Fibroblast of peridontal ligament (primary cell): ENCODE data around the gene ESPL1.
"Not testable (repeated sequence)": the region's sequence is repeated elsewhere in the genome, so short reads cannot be mapped to it uniquely, and the experiment has no call there.

Source experiments
- DNase-seq: peaks from one replicate; pipeline ENCODE4 v3.0.0-alpha.2; 2010; ENCODE audit errors: extremely low read depth

Gene ESPL1

GRCh38 chr12:53299101-53299453, 31.0 kb downstream of the ESPL1 start:
- peak; percentile 83 for DNase-seq

GRCh38 chr12:53299454-53300180, 31.5 kb downstream of the ESPL1 start, which contains the start of gene MYG1:
Gene MYG1 (plus strand): TSS chr12:53299695. CDS start chr12:53299738, 43 bp downstream.
- DNase-seq, result peak; percentile 82

- peak; percentile 57 for DNase-seq
Measured at GRCh38 chr12:53300187-53300586, 32.1 kb downstream of the ESPL1 start.

GRCh38 chr12:53302903-53303302, 34.8 kb downstream of the ESPL1 start:
- DNase-seq, result no peak

GRCh38 chr12:53306826-53307225, 38.7 kb downstream of the ESPL1 start:
- no peak for DNase-seq

GRCh38 chr12:53308276-53308675, 40.2 kb downstream of the ESPL1 start:
- DNase-seq, result no peak

- no peak for DNase-seq
Measured at GRCh38 chr12:53313996-53314395, 45.9 kb downstream of the ESPL1 start.

GRCh38 chr12:53320352-53321195, 52.5 kb downstream of the ESPL1 start:
- peak; percentile 45 for DNase-seq

GRCh38 chr12:53324113-53324778, 56.1 kb downstream of the ESPL1 start:
- DNase-seq, result no peak

- DNase-seq, result peak; percentile 91
Measured at GRCh38 chr12:53324779-53325510, 56.8 kb downstream of the ESPL1 start.

- DNase-seq, result no peak
Measured at GRCh38 chr12:53325511-53326061, 57.5 kb downstream of the ESPL1 start.

GRCh38 chr12:53326460-53327185, 58.5 kb downstream of the ESPL1 start:
- DNase-seq, result no peak

- peak; percentile 52 for DNase-seq
Measured at GRCh38 chr12:53327435-53328042, 59.4 kb downstream of the ESPL1 start.

- no peak for DNase-seq
Measured at GRCh38 chr12:53328043-53328435, 59.9 kb downstream of the ESPL1 start.

GRCh38 chr12:53330671-53331070, 62.6 kb downstream of the ESPL1 start:
- no peak for DNase-seq

- DNase-seq, result not testable (repeated sequence)
Measured at GRCh38 chr12:53332339-53332738, 64.2 kb downstream of the ESPL1 start.

GRCh38 chr12:53332744-53333143, 64.6 kb downstream of the ESPL1 start:
- no peak for DNase-seq

- no peak for DNase-seq
Measured at GRCh38 chr12:53333289-53333688, 65.2 kb downstream of the ESPL1 start.

- no peak for DNase-seq
Measured at GRCh38 chr12:53333845-53334244, 65.7 kb downstream of the ESPL1 start.

GRCh38 chr12:53334822-53335221, 66.7 kb downstream of the ESPL1 start:
- DNase-seq, result no peak
